HepG2 (cell line): ENCODE results near the gene TGM4. TPM values are rescaled to one million over a fixed set of nuclear protein-coding genes. Genes with fewer than 3 reads are reported as not detected.

ENCODE experiments used
- ATAC-seq: fragments of 200-7000 bp; cut with Tn5 transposase; 3 replicates; pipeline ENCODE4 v1.9.1; 2020; ENCODE audit warnings: mild to moderate bottlenecking, moderate library complexity
- BruUV-seq: library from RNA; stranded (reverse); fragments of 400-500 nt; replicated peaks from 2 replicates; lab custom pipeline; 2021; lab: Mats Ljungman, UMichigan
- CTCF ChIA-PET: fragments of 300-600 bp; formaldehyde crosslinking; extraction: SDS; loops from one replicate; lab custom pipeline; 2021; ENCODE audit warnings: low total read pairs, inconsistent platforms, low intra/inter-chr PET ratio; lab: Yijun Ruan, JAX
- POLR2A ChIA-PET: fragments of 350-600 bp; sonication (Branson Sonifier 250); formaldehyde crosslinking; loops from one replicate; lab custom pipeline; 2020; ENCODE audit warnings: antibody characterized with exemption, inconsistent platforms; lab: Yijun Ruan, JAX
- DNase-seq: peaks from one replicate; pipeline ENCODE4 v3.0.0-alpha.2; 2015; ENCODE audit warnings: low spot score
- FAIRE-seq: peaks from 3 replicates; lab custom pipeline; 2011; peaks lifted over from hg19 to GRCh38; lab: Jason Lieb, UNC
- H2AFZ ChIP-seq: one replicate; pipeline ENCODE4 v1.6.1; 2011; ENCODE audit warnings: low read length, inconsistent platforms
- H3K27ac ChIP-seq: fragments of 300-600 bp; 3 replicates; pipeline ENCODE4 v1.8.0; 2011; ENCODE audit warnings: mixed run types, mild to moderate bottlenecking, mixed read lengths, low read length, inconsistent platforms; ENCODE audit not compliant: insufficient read depth; ENCODE audit errors: extremely low read length
- H3K27me3 ChIP-seq, 2 experiments: fragments of 200-600 bp in 1 of 2; 2 replicates in 1 of 2; 3 replicates in 1 of 2; pipeline versions ENCODE4 v1.6.0 to v1.8.0; 2011; ENCODE audit warnings: low read length in 2 of 2, mild to moderate bottlenecking in 2 of 2, moderate library complexity in 2 of 2, inconsistent platforms in 1 of 2; ENCODE audit not compliant: insufficient read depth in 2 of 2, control insufficient read depth in 1 of 2
- H3K36me3 ChIP-seq, 2 experiments: fragments of 200-600 bp in 1 of 2; replicated peaks in 1 of 2; 2 replicates in 1 of 2; 3 replicates in 1 of 2; pipeline versions ENCODE4 v1.5.1 to v1.8.0; 2011; ENCODE audit warnings: low read length in 2 of 2, inconsistent platforms in 1 of 2; ENCODE audit not compliant: insufficient read depth in 2 of 2, control insufficient read depth in 1 of 2
- H3K4me1 ChIP-seq: 2 replicates; pipeline ENCODE4 v1.5.1; 2012; ENCODE audit warnings: low read length, inconsistent platforms; ENCODE audit not compliant: insufficient read depth
- H3K4me2 ChIP-seq: 2 replicates; pipeline ENCODE4 v1.6.0; 2011; ENCODE audit warnings: low read depth, low read length, inconsistent platforms
- H3K4me3 ChIP-seq, 3 experiments: fragments of 200-600 bp in 1 of 3; sonication (generic), shearing (Covaris generic) in 1 of 3; replicated peaks in 1 of 3; 2 replicates each; pipeline ENCODE4 v1.5.1; 2011 to 2016; ENCODE audit warnings: low read length in 3 of 3, inconsistent platforms in 2 of 3, low read depth in 2 of 3, mild to moderate bottlenecking in 2 of 3, control low read depth in 1 of 3, mixed read lengths in 1 of 3; ENCODE audit not compliant: insufficient read depth in 1 of 3
- H3K79me2 ChIP-seq: one replicate; pipeline ENCODE4 v1.6.1; 2011; ENCODE audit warnings: low read length, inconsistent platforms; ENCODE audit not compliant: insufficient read depth
- H3K9ac ChIP-seq: 2 replicates; pipeline ENCODE4 v1.6.0; 2011; ENCODE audit warnings: mild to moderate bottlenecking, low read depth, low read length, inconsistent platforms; ENCODE audit not compliant: insufficient read depth
- H3K9me3 ChIP-seq: 2 replicates; pipeline ENCODE4 v1.5.1; 2012; ENCODE audit warnings: mild to moderate bottlenecking, low read length
- H4K20me1 ChIP-seq: 2 replicates; pipeline ENCODE4 v1.6.0; 2011; ENCODE audit warnings: inconsistent platforms, mild to moderate bottlenecking, low read length, moderate library complexity; ENCODE audit not compliant: insufficient read depth
- CREM ChIP-seq, 2 experiments: sonication (generic) in 1 of 2; formaldehyde crosslinking in 1 of 2; IDR thresholded peaks; 2 replicates each; pipeline versions ENCODE4 v1.4.0 to v1.6.1; 2016 to 2020; ENCODE audit warnings: antibody characterized with exemption in 1 of 2, mild to moderate bottlenecking in 1 of 2, missing genetic modification reagents in 1 of 2
- GTF3A ChIP-seq: sonication (generic); formaldehyde crosslinking; conservative IDR thresholded peaks from 2 replicates; pipeline ENCODE4 v1.4.0; 2020; ENCODE audit warnings: mild to moderate bottlenecking, missing genetic modification reagents
- KDM4B ChIP-seq: sonication (generic); formaldehyde crosslinking; IDR thresholded peaks from 2 replicates; pipeline ENCODE4 v1.4.0; 2020; ENCODE audit warnings: missing genetic modification reagents
- MYPOP ChIP-seq: sonication (generic); formaldehyde crosslinking; IDR thresholded peaks from 2 replicates; pipeline ENCODE4 v1.8.1; 2023; ENCODE audit warnings: mild to moderate bottlenecking, moderate library complexity, missing genetic modification reagents
- ZNF24 ChIP-seq: fragments of 450-650 bp; IDR thresholded peaks from 2 replicates; pipeline ENCODE4 v1.6.1; 2017; ENCODE audit warnings: antibody characterized with exemption, mild to moderate bottlenecking
- ZNF607 ChIP-seq: sonication (generic); formaldehyde crosslinking; IDR thresholded peaks from 2 replicates; pipeline ENCODE4 v1.5.1; 2020; ENCODE audit warnings: missing genetic modification reagents, mild to moderate bottlenecking, borderline replicate concordance
- WGBS: methylation state at CpG from one replicate; pipeline ENCODE4 v1.1.6; 2017; ENCODE audit warnings: low lambda C conversion rate; 5-methylcytosine and 5-hydroxymethylcytosine counted together
- in situ Hi-C: cut with HindIII; loops from 2 replicates; pipeline ENCODE4 v1.10.0; 2017; ENCODE audit warnings: low pct_unique_long_range_greater_than_20kb; ENCODE audit not compliant: extremely low pct_ligation_motif_present
- intact Hi-C: fragments of 100-400 bp; cut with micrococcal nuclease; formaldehyde crosslinking; loops from one replicate; pipeline ENCODE4 v1.10.0; 2022; ENCODE audit not compliant: unreplicated experiment
- microRNA counts: library from miRNA; unstranded; fragments of <30 nt; microRNA quantifications from one replicate; lab custom pipeline; 2015
- polyA plus RNA-seq, 8 experiments: library from polyadenylated mRNA; depleted of rRNA in 3 of 8; stranded (reverse) in 7 of 8; unstranded in 1 of 8; fragments of >200 nt; fragmentation: Illumina TruSeq in 4 of 8; extraction: Trizol in 4 of 8; gene quantifications; 2 replicates each; pipeline versions ENCODE4 v1.2.1 to v1.2.3, GENCODE V29; 2011 to 2016; ENCODE audit warnings: low read depth in 4 of 8, missing spikeins in 1 of 8, mixed read lengths in 1 of 8; ENCODE audit not compliant: insufficient read depth in 1 of 8
- total RNA-seq, 5 experiments: library from RNA; depleted of rRNA; stranded (reverse); fragments of >200 nt; fragmentation: Illumina TruSeq; extraction: Trizol; gene quantifications; 2 replicates each; pipeline ENCODE4 v1.2.3, GENCODE V29; 2016; ENCODE audit warnings: low read depth in 1 of 5
- TF ChIP-seq, protein P1 (sequence below): sonication (generic); formaldehyde crosslinking; IDR thresholded peaks from 2 replicates; pipeline ENCODE4 v1.4.0; 2020; ENCODE audit warnings: missing genetic modification reagents, low read depth, mild to moderate bottlenecking, borderline replicate concordance
- TF ChIP-seq, protein P2 (sequence below): sonication (generic); formaldehyde crosslinking; IDR thresholded peaks from 2 replicates; pipeline ENCODE4 v1.4.0; 2020; ENCODE audit warnings: mild to moderate bottlenecking, missing genetic modification reagents

The TGM4 gene
- total and polyA plus RNA-seq, 2 of the 13 experiments (the other 11 are each of a cell fraction or from before 2014, with no cell fraction given) = 0.07 to 0.15 TPM

- TF ChIP-seq MYPOP (CRISPR knock-in tag) = no peak
- TF ChIP-seq, all 625 proteins: peak for 0
These were observed 88.4 kb downstream of the TGM4 start (continued) for GRCh38 chr3:44962621-44963393.

DNA sequence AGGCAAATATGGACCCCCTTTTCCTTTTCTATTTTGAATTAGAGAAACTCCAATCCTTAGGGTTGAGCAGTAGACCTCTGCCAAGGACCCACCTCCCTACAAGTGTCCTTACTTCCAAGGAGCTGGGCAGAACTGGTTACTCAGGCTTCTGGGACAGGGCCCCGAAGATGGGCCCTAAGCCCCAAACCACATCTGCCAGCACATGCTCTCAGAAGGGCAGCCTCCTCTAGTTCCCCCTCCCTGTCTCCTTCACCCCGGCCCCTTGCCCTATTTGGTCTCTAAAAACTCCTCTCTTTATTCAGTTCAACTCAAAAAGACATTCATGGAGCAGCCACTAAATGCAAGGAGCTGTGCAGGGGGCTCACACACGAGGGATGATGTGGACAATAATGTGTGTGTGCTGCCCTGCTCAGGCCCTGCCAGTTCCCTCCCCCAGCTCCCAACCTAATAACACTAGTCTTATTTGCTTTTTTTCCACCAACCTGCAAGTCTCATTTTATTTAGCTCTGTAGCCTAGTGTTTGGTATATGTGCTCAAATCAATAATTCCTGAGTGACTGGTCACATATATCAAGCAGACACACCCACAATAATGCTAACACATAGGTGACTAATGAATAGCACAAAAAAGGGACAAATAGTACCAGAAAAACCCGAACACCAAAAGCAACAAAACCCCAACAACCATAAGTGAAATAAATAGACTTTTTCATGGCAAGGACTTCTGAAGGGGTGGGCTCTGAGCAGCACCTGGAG is 89.3 kb downstream of the TGM4 start:
- no peak overlapping the region for H2AFZ ChIP-seq
- intact Hi-C loops (no loop called here), in situ Hi-C loops (no loop called here)
- no peaks in the 10 kb centered on the region for H4K20me1 ChIP-seq
- H3K4me2 ChIP-seq = no peak overlapping the region
- H3K4me3 ChIP-seq = no peak overlapping the region
- 81% methylated on average over 4 of the region's 4 CpGs for WGBS
- ChIA-PET CTCF (no interaction called here), POLR2A (no interaction called here)
- DNase-seq (no peak), FAIRE-seq (no peak), ATAC-seq (no peak)
- BruUV-seq = no TSS peak
- peaks cover 35% of the 10 kb centered on the region for H3K79me2 ChIP-seq
- peaks cover 0 to 2% of the 10 kb centered on the region in 2 experiments; a peak in 2 of 5 replicates for H3K36me3 ChIP-seq
- TF ChIP-seq CREM (IDR thresholded peaks at IDR 0.05) = no peak
- TF ChIP-seq CREM (CRISPR knock-in tag; IDR thresholded peaks at IDR 0.05) = no peak
- TF ChIP-seq, protein P1, sequence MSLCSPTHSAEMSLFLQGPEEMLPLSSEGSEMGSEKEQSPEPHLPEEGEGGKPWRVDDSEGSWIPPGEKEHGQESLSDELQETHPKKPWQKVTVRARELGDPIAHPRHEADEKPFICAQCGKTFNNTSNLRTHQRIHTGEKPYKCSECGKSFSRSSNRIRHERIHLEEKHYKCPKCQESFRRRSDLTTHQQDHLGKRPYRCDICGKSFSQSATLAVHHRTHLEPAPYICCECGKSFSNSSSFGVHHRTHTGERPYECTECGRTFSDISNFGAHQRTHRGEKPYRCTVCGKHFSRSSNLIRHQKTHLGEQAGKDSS (CRISPR knock-in tag) = no peak
- no peak for TF ChIP-seq ZNF24
- TF ChIP-seq ZNF607 (CRISPR knock-in tag) = no peak
- TF ChIP-seq, protein P2, sequence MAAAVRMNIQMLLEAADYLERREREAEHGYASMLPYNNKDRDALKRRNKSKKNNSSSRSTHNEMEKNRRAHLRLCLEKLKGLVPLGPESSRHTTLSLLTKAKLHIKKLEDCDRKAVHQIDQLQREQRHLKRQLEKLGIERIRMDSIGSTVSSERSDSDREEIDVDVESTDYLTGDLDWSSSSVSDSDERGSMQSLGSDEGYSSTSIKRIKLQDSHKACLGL (CRISPR knock-in tag) = no peak
- no peak for TF ChIP-seq KDM4B (CRISPR knock-in tag)
- TF ChIP-seq GTF3A = no peak
- no peaks in the 10 kb centered on the region for H3K9me3 ChIP-seq
- H3K9ac ChIP-seq = no peak overlapping the region
- no peaks in the 10 kb centered on the region for H3K27me3 ChIP-seq
- no peak overlapping the region for H3K27ac ChIP-seq
- H3K4me1 ChIP-seq = no peaks in the 10 kb centered on the region

MicroRNA genes within 50 kb of the gene (microRNA counts, 767-probe panel; counts per million panel counts)
- microRNA hsa-miR-564 (lab: Ali Mortazavi, UCI) = not detected

Other genes with a start within 250 kb of the TGM4 start
- 6.8 and 9.9 TPM in 2 replicates for gene ZNF197, start 249.6 kb upstream of the TGM4 start, total RNA-seq (2016; rRNA removed; fragmentation: Illumina TruSeq; extraction: Trizol)
- gene ZNF197, start 249.6 kb upstream of the TGM4 start, polyA plus RNA-seq (2011; rRNA removed) = 1.8 and 2.6 TPM in 2 replicates
- 0.22 and 0.62 TPM in 2 replicates for gene ZNF35, start 225.9 kb upstream of the TGM4 start, total RNA-seq (2016; rRNA removed; fragmentation: Illumina TruSeq; extraction: Trizol)
- gene ZNF35, start 225.9 kb upstream of the TGM4 start, polyA plus RNA-seq (2011; rRNA removed) = 0.18 and 0.20 TPM in 2 replicates
- not detected in 2 replicates for gene ZNF502, start 161.9 kb upstream of the TGM4 start, total RNA-seq (2016; rRNA removed; fragmentation: Illumina TruSeq; extraction: Trizol)
- not detected in 2 replicates for gene ZNF502, start 161.9 kb upstream of the TGM4 start, polyA plus RNA-seq (2011; rRNA removed)
- 2.8 and 4.1 TPM in 2 replicates for gene ZNF501, start 145.0 kb upstream of the TGM4 start, total RNA-seq (2016; rRNA removed; fragmentation: Illumina TruSeq; extraction: Trizol)
- gene ZNF501, start 145.0 kb upstream of the TGM4 start, polyA plus RNA-seq (2011; rRNA removed) = 1.4 and 2.4 TPM in 2 replicates
- 27.2 and 49.0 TPM in 2 replicates for gene KIAA1143, start 113.0 kb upstream of the TGM4 start, total RNA-seq (2016; rRNA removed; fragmentation: Illumina TruSeq; extraction: Trizol)
- gene KIAA1143, start 113.0 kb upstream of the TGM4 start, polyA plus RNA-seq (2011; rRNA removed) = 8.3 and 9.9 TPM in 2 replicates
- gene KIF15, start 112.8 kb upstream of the TGM4 start, total RNA-seq (2016; rRNA removed; fragmentation: Illumina TruSeq; extraction: Trizol) = 33.8 and 55.1 TPM in 2 replicates
- 2.7 and 4.8 TPM in 2 replicates for gene KIF15, start 112.8 kb upstream of the TGM4 start, polyA plus RNA-seq (2011; rRNA removed)
- gene TMEM42, start 12.7 kb upstream of the TGM4 start, total RNA-seq (2016; rRNA removed; fragmentation: Illumina TruSeq; extraction: Trizol) = 5.0 and 5.5 TPM in 2 replicates
- gene TMEM42, start 12.7 kb upstream of the TGM4 start, polyA plus RNA-seq (2011; rRNA removed) = 24.5 and 27.7 TPM in 2 replicates
- 40.8 and 44.1 TPM in 2 replicates for gene ZDHHC3, start 101.6 kb downstream of the TGM4 start, total RNA-seq (2016; rRNA removed; fragmentation: Illumina TruSeq; extraction: Trizol)
- 63.2 and 65.7 TPM in 2 replicates for gene ZDHHC3, start 101.6 kb downstream of the TGM4 start, polyA plus RNA-seq (2011; rRNA removed)
- 74.7 and 81.9 TPM in 2 replicates for gene EXOSC7, start 101.6 kb downstream of the TGM4 start, total RNA-seq (2016; rRNA removed; fragmentation: Illumina TruSeq; extraction: Trizol)
- 56.8 and 68.3 TPM in 2 replicates for gene EXOSC7, start 101.6 kb downstream of the TGM4 start, polyA plus RNA-seq (2011; rRNA removed)
- gene CLEC3B, start 151.7 kb downstream of the TGM4 start, total RNA-seq (2016; rRNA removed; fragmentation: Illumina TruSeq; extraction: Trizol) = not detected in 2 replicates
- gene CLEC3B, start 151.7 kb downstream of the TGM4 start, polyA plus RNA-seq (2011; rRNA removed) = 0.07 and 0.10 TPM in 2 replicates